ENCODE results near the gene KRTAP20-2.

The KRTAP20-2 gene

GRCh38 chr21:30629200-30629599 lies 5.8 kb upstream of the KRTAP20-2 start:
- H3K4me1 ChIP-seq (ENCODE audit: insufficient read depth, low read length, poor library complexity, severe bottlenecking) = no peaks in the 10 kb centered on the region
- no peak overlapping the region for H3K4me3 ChIP-seq (ENCODE audit: low read length, poor library complexity, severe bottlenecking)
- no peaks in the 10 kb centered on the region for H3K79me2 ChIP-seq (ENCODE audit: insufficient read depth, low read length)
- TF ChIP-seq EZH2phosphoT487 (IDR thresholded peaks at IDR 0.05; ENCODE audit: borderline replicate concordance) (no peak), CTCF (conservative IDR thresholded peaks at IDR 0.05; ENCODE audit: low read length) (no peak)
- peaks cover 8% of the 10 kb centered on the region; the same call in 1 of the 2 replicates for H3K9me3 ChIP-seq (ENCODE audit: insufficient read depth, low read depth, low read length)
- no peaks in the 10 kb centered on the region for H3F3A ChIP-seq (ENCODE audit: low read depth)
- no peak overlapping the region for H3K4me2 ChIP-seq (ENCODE audit: low read depth, low read length, poor library complexity, severe bottlenecking)
- no peak overlapping the region for H3K9ac ChIP-seq (ENCODE audit: low read depth, low read length, poor library complexity, severe bottlenecking)
- no peaks in the 10 kb centered on the region for H3K27me3 ChIP-seq (ENCODE audit: insufficient read depth, low read length, poor library complexity, severe bottlenecking)
- no peaks in the 10 kb centered on the region for H3K9me2 ChIP-seq (replicated peaks; ENCODE audit: low read depth, low read length)
- no peaks in the 10 kb centered on the region for H4K20me1 ChIP-seq (ENCODE audit: insufficient read depth, low read length, poor library complexity, severe bottlenecking)
- no peaks in the 10 kb centered on the region for H3K36me3 ChIP-seq (ENCODE audit: insufficient read depth, low read length)
- H2AFZ ChIP-seq (ENCODE audit: low read length) = no peak overlapping the region

GRCh38 chr21:30638686-30639085 lies 3.7 kb downstream of the KRTAP20-2 start:
- Histone ChIP-seq H2AFZ (ENCODE audit: low read length) (no peak overlapping the region), H3K4me3 (ENCODE audit: low read length, poor library complexity, severe bottlenecking) (no peak overlapping the region), H3K4me2 (ENCODE audit: low read depth, low read length, poor library complexity, severe bottlenecking) (no peak overlapping the region), H3K27me3 (ENCODE audit: insufficient read depth, low read length, poor library complexity, severe bottlenecking) (no peaks in the 10 kb centered on the region), H3K9ac (ENCODE audit: low read depth, low read length, poor library complexity, severe bottlenecking) (no peak overlapping the region), H3F3A (ENCODE audit: low read depth) (no peaks in the 10 kb centered on the region), H3K9me2 (replicated peaks; ENCODE audit: low read depth, low read length) (no peaks in the 10 kb centered on the region), H3K9me3 (ENCODE audit: insufficient read depth, low read depth, low read length) (no peaks in the 10 kb centered on the region), H3K36me3 (ENCODE audit: insufficient read depth, low read length) (no peaks in the 10 kb centered on the region), H3K4me1 (ENCODE audit: insufficient read depth, low read length, poor library complexity, severe bottlenecking) (no peaks in the 10 kb centered on the region), H4K20me1 (ENCODE audit: insufficient read depth, low read length, poor library complexity, severe bottlenecking) (no peaks in the 10 kb centered on the region), H3K79me2 (ENCODE audit: insufficient read depth, low read length) (no peaks in the 10 kb centered on the region)
- TF ChIP-seq CTCF (conservative IDR thresholded peaks at IDR 0.05; ENCODE audit: low read length) = no peak
- TF ChIP-seq EZH2phosphoT487 (IDR thresholded peaks at IDR 0.05; ENCODE audit: borderline replicate concordance) = no peak

- no peak within 1 kb of the TSS for H3K9ac ChIP-seq (ENCODE audit: low read depth, low read length, poor library complexity, severe bottlenecking)
Measured at GRCh38 chr21:30642564-30642963, 7.6 kb downstream of the KRTAP20-2 start, which contains the start of gene KRTAP20-3. TSS of gene KRTAP20-3 (plus strand) at chr21:30642864.

More at GRCh38 chr21:30642564-30642963, 7.6 kb downstream of the KRTAP20-2 start, which contains the start of gene KRTAP20-3:
- H3K4me3 ChIP-seq (ENCODE audit: low read length, poor library complexity, severe bottlenecking) = no peak within 1 kb of the TSS
- H4K20me1 ChIP-seq (ENCODE audit: insufficient read depth, low read length, poor library complexity, severe bottlenecking) = no peaks in the 10 kb centered on the region
- H2AFZ ChIP-seq (ENCODE audit: low read length) = no peak within 1 kb of the TSS
- H3K27me3 ChIP-seq (ENCODE audit: insufficient read depth, low read length, poor library complexity, severe bottlenecking) = no peaks in the 10 kb centered on the region
- no peaks in the 10 kb centered on the region for H3K36me3 ChIP-seq (ENCODE audit: insufficient read depth, low read length)
- H3K9me2 ChIP-seq (replicated peaks; ENCODE audit: low read depth, low read length) = no peaks in the 10 kb centered on the region
- TF ChIP-seq EZH2phosphoT487 (IDR thresholded peaks at IDR 0.05; ENCODE audit: borderline replicate concordance) (no peak), CTCF (conservative IDR thresholded peaks at IDR 0.05; ENCODE audit: low read length) (no peak)
- H3F3A ChIP-seq (ENCODE audit: low read depth) = no peaks in the 10 kb centered on the region
- H3K79me2 ChIP-seq (ENCODE audit: insufficient read depth, low read length) = no peaks in the 10 kb centered on the region
- H3K9me3 ChIP-seq (ENCODE audit: insufficient read depth, low read depth, low read length) = no peaks in the 10 kb centered on the region
- no peaks in the 10 kb centered on the region for H3K4me1 ChIP-seq (ENCODE audit: insufficient read depth, low read length, poor library complexity, severe bottlenecking)
- H3K4me2 ChIP-seq (ENCODE audit: low read depth, low read length, poor library complexity, severe bottlenecking) = no peak within 1 kb of the TSS

All from Loucy (cell line).